Activated T-cell treated with anti-CD3 and anti-CD28 coated beads, Interleukin-2, amount 50 U/mL, for 48 hours (primary cell): ENCODE results near the gene CPNE7.

Source experiments
- DNase-seq, 2 experiments: peaks; one replicate each; pipeline ENCODE4 v3.0.0-alpha.2; 2020

CPNE7 gene

DNA sequence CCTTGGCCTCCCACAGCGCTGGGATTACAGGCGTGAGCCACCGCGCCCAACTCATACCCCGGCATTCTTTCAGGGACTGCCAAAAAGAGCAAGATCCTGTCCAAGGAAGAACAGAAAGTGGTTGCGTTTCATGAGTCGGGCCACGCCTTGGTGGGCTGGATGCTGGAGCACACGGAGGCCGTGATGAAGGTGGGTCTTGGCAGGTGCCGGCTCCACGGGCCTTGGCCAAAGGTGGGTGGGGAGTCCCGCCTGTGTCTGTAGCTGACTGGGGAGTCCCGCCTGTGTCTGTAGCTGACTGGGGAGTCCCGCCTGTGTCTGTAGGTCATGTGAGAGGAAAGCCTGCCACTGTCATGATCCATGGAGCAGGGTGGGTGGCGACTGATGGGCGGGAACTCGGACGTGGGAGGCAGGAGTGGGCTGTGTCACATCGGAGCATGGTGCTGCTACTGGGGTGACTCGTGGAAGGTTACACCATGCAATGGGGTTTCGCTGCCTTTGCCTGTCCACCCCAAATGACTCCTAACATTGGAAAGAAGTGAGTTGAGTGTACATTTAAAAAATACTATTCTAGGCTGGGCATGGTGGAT is 25.0 kb upstream of the CPNE7 start:
- DNase-seq: no peak

DNA sequence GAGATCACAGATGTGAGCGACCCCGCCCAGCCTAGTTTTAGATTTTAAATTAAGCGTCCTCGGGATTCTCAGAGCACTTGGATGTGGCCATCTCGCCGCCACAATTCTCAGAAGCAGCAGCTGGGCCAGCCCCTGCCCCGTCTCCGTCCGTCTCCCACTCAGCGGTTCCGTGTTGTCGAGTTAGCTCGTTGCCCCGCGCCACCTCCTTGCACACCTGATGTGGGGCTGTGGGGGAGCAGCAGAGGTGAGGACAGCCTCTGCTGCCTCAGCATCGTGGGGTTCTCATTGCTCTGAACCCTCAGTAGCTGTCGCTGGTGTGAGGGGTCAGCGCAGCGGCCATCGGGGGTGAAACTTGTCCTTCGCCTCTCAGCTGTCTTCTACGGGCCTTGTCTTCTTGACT is 23.2 kb upstream of the CPNE7 start:
- no peak for DNase-seq

GRCh38 chr16:89552913-89553312 is 22.6 kb upstream of the CPNE7 start:
- no peak for DNase-seq

- no peak for DNase-seq
These were observed 21.8 kb upstream of the CPNE7 start for GRCh38 chr16:89553733-89554132.

GRCh38 chr16:89554343-89554742 is 21.2 kb upstream of the CPNE7 start:
- no peak for DNase-seq

GRCh38 chr16:89555265-89555664 is 20.3 kb upstream of the CPNE7 start:
- DNase-seq: no peak

- DNase-seq: no peak
These were observed 19.8 kb upstream of the CPNE7 start for GRCh38 chr16:89555780-89556179.

DNA sequence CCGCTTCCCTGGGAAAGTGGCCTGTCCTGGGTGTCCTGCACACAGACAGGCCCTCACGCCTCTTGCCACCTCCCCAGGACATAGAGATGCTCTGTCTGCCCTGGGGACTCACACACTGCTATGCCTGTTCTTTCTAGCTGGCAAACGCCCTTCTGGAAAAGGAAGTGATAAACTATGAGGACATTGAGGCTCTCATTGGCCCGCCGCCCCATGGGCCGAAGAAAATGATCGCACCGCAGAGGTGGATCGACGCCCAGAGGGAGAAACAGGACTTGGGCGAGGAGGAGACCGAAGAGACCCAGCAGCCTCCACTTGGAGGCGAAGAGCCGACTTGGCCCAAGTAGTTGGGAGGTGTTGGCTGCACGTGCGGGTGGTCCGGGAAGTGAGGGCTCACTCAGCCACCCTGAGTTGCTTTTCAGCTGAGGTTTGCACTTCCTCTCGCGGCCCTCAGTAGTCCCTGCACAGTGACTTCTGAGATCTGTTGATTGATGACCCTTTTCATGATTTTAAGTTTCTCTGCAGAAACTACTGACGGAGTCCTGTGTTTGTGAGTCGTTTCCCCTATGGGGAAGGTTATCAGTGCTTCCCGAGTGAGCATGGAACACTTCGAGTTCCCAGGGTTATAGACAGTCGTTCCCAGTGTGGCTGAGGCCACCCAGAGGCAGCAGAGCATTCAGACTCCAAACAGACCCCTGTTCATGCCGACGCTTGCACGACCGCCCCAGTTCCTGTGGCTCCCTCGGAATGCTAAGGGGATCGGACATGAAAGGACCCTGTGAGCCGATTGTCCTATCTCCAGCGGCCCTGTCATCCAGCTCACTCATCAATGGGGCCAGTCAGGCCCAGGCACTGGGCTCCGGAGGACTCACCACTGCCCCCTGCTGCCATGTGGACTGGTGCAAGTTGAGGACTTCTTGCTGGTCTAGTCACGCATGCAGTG is 18.5 kb upstream of the CPNE7 start:
- DNase-seq: peak; percentile 93 to 94

DNA sequence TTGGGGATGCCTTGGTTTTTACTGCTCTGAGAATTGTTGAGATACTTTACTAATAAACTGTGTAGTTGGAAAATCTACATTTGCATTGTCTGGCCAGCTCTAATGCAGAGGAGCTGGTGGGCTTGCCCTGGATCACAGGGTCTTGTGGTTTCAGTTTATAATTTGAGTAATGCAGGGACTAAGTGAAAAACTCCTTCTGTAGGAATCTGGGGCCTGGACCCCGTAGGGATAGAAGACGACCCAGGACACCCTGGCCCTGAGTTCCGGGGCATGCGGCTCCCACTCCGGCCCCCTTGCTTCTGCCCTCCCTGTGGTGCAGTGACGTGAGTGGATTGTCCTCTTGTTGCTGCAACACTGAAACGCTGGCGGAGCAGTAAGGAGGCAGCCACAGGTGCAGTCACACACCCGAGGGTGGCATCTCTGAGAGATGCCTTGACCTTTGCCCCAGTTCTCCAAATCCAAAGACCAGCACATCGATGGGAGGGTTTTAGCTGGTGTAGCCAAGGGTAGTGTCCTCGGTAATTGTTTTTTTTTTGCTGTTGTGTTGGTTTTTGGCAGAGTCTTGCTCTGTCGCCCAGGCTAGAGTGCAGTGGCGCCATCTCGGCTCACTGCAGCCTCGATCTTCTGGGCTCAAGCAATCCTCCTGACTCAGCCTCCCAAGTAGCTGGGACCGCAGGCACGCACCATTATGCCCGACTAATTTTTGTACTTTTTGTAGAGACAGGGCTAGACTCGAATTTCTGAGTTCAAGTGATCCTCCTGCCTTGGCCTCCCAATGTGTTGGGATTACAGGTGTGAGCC is 17.7 kb upstream of the CPNE7 start:
- no peak for DNase-seq

GRCh38 chr16:89560378-89561141 is 15.0 kb upstream of the CPNE7 start, which contains the start of gene RPL13:
Gene RPL13 (plus strand): TSS chr16:89560682. CDS start chr16:89560960, 278 bp downstream.
- peak; percentile 93 to 95 for DNase-seq

DNA sequence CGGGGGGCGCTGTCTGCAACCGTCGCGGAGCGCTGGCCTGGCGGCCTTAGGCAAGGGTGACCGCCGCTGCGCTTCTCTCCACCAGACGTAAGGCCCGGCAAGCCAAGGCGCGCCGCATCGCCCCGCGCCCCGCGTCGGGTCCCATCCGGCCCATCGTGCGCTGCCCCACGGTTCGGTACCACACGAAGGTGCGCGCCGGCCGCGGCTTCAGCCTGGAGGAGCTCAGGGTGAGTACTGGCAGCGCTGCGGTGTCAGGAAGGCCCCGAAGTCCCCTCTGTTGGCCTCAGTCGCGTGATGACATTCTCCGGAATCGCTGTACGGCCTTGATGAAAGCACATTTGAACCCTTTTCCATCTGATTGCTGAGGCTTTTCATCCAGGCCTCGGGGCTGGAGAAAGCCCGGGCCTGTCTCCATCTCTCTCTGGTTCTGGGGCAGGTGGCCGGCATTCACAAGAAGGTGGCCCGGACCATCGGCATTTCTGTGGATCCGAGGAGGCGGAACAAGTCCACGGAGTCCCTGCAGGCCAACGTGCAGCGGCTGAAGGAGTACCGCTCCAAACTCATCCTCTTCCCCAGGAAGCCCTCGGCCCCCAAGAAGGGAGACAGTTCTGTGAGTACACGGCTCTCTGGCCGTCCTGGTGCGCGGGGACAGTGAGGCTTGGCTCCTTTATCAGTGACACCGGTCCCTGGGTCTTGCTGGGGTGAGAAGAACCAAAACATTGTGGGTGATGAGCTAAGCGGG is 14.2 kb upstream of the CPNE7 start:
- DNase-seq: peak; percentile 34 to 42

DNA sequence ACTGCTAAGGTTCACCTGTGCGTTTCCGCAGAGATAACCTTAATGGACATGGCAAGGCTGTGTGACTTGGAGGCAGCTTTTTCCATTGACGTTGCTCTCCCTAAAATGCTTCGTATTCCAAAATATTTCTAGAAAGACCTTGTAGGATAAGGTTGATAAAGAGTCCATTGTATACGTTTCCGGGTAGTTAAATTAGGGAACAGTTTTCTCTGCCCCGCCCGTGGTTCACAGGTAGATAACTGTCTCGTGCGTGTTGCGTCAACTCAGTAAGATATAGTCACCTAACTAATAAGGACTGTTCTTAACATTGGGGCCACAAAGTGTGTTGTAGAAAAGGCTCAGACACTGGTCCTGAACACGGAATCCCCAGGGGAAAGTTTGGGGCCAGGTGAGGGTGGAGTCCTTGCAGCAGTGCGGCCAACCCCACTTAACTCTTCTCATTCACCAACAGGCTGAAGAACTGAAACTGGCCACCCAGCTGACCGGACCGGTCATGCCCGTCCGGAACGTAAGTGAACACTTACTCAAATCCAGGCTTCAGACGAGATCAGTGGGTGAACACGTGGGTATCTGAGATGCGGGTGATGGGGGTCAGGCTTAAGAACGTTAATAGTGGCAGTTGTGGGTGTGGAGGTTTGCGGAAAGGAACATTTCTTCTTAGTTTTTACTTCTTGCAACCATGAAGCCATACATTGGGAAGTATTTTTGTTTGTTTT is 13.5 kb upstream of the CPNE7 start:
- peak; percentile 39 to 45 for DNase-seq

- no peak for DNase-seq
These were observed 12.6 kb upstream of the CPNE7 start for GRCh38 chr16:89562939-89563338.

DNA sequence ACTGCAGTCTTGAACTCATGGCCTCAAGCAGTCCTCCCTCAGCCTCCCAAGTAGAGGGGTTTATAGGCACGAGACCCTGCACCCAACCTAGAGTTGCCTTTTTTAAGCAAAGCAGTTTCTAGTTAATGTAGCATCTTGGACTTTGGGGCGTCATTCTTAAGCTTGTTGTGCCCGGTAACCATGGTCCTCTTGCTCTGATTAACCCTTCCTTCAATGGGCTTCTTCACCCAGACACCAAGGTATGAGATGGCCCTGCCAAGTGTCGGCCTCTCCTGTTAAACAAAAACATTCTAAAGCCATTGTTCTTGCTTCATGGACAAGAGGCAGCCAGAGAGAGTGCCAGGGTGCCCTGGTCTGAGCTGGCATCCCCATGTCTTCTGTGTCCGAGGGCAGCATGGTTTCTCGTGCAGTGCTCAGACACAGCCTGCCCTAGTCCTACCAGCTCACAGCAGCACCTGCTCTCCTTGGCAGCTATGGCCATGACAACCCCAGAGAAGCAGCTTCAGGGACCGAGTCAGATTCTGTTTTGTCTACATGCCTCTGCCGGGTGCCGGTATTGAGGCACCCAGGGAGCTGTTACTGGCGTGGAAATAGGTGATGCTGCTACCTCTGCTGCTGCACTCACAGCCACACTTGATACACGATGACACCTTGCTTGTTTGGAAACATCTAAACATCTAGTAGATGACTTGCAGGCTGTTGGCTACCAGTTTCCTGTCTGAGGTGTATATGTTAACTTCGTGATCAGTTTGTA is 11.7 kb upstream of the CPNE7 start:
- peak; percentile 53 to 55 for DNase-seq

DNA sequence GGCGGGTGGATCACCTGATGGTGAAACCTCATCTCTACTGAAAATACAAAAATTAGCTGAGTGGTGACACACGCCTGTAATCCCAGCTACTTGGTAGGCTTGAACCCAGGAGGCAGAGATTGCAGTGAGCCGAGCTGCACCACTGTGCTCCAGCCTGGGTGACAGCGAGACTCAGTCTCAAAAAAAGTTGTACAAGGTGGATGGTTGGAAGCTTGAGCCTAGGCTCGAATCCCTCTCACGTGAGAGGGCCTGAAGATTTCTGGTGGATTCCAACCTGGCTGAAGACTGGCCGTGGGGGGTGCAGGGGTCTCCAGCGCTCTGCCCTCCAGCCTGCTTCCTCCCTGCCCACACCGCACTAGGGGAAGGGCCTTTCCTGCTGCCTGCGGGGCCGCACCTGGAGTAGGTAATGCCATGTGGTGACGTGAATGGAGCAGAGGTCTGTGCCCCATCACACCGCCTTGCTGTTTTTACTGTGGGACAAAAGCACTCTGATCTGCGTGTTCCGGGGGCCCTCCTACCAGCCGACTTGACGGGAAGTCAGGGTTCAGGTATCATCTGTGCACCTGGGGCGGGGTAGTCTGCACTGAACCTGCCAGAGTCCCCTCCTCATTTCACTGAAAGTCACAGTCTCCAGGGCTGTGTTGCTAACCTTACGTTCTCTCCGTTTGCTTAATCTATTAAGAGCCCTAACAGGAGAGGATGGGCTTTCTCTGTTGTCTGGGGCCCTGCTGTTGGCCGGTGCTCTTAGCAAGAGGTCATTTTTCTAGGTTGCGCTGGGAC is 10.9 kb upstream of the CPNE7 start:
- DNase-seq: peak; percentile 67 to 71

- no peak for DNase-seq
These were observed 10.4 kb upstream of the CPNE7 start for GRCh38 chr16:89565256-89565505.

GRCh38 chr16:89565506-89566372 is 9.8 kb upstream of the CPNE7 start:
- peak; percentile 84 to 87 for DNase-seq

DNA sequence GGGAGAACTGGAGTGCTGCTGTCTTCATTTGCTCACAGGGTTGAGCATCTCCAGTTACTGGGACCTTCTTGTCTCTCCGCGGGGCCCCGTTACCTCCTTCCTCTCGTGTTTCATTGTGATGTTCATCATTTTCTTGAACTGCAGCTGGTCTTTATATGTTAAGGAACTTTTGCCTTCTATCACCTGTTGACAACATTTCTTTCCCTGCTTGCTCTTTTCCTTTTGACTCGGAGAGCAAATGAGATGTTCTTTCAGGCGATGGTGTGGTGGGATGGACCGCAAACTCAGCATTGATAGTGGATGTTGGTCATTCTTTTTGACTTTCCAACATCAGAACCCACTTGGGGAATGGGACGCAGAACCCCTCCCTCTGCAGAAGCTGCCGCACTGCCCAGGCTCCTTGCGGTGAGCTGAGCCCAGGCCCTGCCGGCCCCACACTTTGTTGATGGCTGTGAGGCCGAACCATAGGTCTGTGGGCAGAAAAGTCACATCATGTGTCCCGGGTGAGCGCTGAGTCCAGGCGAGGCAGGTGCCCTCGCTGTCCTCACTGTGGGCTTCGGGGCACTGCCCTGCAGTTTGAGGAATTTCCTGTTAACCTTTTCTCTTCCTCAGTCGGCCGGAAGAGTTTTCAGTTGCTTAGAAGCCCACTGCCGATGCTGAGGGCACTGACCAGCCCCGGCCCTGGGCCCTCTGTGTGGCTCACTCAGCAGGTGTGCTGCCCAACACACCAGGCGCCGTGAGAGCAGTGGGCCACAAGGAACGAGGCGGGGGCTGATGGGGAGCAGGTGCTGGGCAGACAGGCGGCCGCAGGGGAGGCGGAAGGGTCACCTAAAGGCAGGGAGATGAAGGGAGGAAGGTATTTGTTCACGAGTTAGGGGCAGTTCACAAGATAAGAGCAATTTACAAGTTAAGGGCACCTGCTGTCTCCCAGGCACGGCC is 7.6 kb upstream of the CPNE7 start:
- DNase-seq: no peak
